HepG2 (cell line): ENCODE measurements around the gene NAPB.

Source experiments
- ATF7-NPFF ChIP-seq: sonication (generic); formaldehyde crosslinking; IDR thresholded peaks from 2 replicates; pipeline ENCODE4 v1.8.1; 2023; ENCODE audit warnings: mild to moderate bottlenecking, low read depth, missing genetic modification reagents, moderate library complexity
- KLF16 ChIP-seq, 2 experiments: sonication (generic) in 1 of 2; formaldehyde crosslinking in 1 of 2; IDR thresholded peaks; 2 replicates each; pipeline versions ENCODE4 v1.6.1 to v1.8.0; 2016 to 2023; ENCODE audit warnings: missing genetic modification reagents in 2 of 2, missing compliant biosample characterization in 1 of 2
- RAD21 ChIP-seq: fragments of 450-650 bp; formaldehyde crosslinking; IDR thresholded peaks from 2 replicates; pipeline ENCODE4 v1.5.0; 2020; ENCODE audit warnings: mild to moderate bottlenecking
- RNF2 ChIP-seq: fragments of 450-650 bp; conservative IDR thresholded peaks from 2 replicates; pipeline ENCODE4 v1.6.1; 2016; ENCODE audit warnings: low read depth
- SP2 ChIP-seq: sonication (generic); formaldehyde crosslinking; IDR thresholded peaks from 2 replicates; pipeline ENCODE4 v1.5.1; 2020; ENCODE audit warnings: mild to moderate bottlenecking, missing genetic modification reagents
- TAF1 ChIP-seq: sonication (generic); formaldehyde crosslinking; IDR thresholded peaks from 2 replicates; pipeline ENCODE4 v1.4.0; 2020; ENCODE audit warnings: missing genetic modification reagents
- WIZ ChIP-seq: sonication (generic); formaldehyde crosslinking; IDR thresholded peaks from 2 replicates; pipeline ENCODE4 v1.5.1; 2020; ENCODE audit warnings: mild to moderate bottlenecking, missing genetic modification reagents
- YEATS2 ChIP-seq: sonication (generic); formaldehyde crosslinking; IDR thresholded peaks from 2 replicates; pipeline ENCODE4 v1.4.0; 2020; ENCODE audit warnings: missing genetic modification reagents, borderline replicate concordance
- ZNF33A ChIP-seq: sonication (generic); formaldehyde crosslinking; IDR thresholded peaks from 2 replicates; pipeline ENCODE4 v1.5.1; 2020; ENCODE audit warnings: missing genetic modification reagents, mild to moderate bottlenecking, moderate library complexity, borderline replicate concordance
- ZNF674 ChIP-seq: sonication (generic); formaldehyde crosslinking; IDR thresholded peaks from 2 replicates; pipeline ENCODE4 v1.5.0; 2020; ENCODE audit warnings: low read depth, mild to moderate bottlenecking, missing genetic modification reagents
- ZNF777 ChIP-seq: sonication (generic); formaldehyde crosslinking; IDR thresholded peaks from 2 replicates; pipeline ENCODE4 v1.4.0; 2020; ENCODE audit warnings: missing genetic modification reagents
- TF ChIP-seq, protein P1 (sequence below): sonication (generic); formaldehyde crosslinking; IDR thresholded peaks from 2 replicates; pipeline ENCODE4 v1.4.0; 2020; ENCODE audit warnings: missing genetic modification reagents, borderline replicate concordance
- TF ChIP-seq, protein P2 (sequence below): sonication (generic); formaldehyde crosslinking; IDR thresholded peaks from 2 replicates; pipeline ENCODE4 v1.8.1; 2023; ENCODE audit warnings: missing genetic modification reagents, inconsistent platforms, borderline replicate concordance

DNA sequence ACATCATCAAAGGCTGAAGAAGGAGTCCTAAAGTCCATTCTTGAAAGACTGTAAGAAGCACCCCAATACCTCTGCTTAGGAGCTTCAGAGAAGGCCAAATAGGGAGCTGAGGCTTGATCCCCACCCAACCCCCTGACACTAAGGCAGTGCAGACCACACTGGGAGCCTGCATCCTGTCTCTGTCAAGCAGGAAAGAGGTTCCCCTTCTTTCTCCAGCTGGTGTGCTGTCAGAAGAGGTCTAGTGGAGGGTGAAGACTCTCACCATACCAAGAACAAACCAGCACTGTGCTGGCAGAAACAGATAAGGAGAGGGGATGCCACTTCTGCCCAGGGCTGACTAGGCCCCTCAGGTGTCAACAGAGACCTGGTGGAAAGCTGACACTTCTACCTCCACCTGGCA lies 39.4 kb downstream of the NAPB start:
- TF ChIP-seq, protein P1, sequence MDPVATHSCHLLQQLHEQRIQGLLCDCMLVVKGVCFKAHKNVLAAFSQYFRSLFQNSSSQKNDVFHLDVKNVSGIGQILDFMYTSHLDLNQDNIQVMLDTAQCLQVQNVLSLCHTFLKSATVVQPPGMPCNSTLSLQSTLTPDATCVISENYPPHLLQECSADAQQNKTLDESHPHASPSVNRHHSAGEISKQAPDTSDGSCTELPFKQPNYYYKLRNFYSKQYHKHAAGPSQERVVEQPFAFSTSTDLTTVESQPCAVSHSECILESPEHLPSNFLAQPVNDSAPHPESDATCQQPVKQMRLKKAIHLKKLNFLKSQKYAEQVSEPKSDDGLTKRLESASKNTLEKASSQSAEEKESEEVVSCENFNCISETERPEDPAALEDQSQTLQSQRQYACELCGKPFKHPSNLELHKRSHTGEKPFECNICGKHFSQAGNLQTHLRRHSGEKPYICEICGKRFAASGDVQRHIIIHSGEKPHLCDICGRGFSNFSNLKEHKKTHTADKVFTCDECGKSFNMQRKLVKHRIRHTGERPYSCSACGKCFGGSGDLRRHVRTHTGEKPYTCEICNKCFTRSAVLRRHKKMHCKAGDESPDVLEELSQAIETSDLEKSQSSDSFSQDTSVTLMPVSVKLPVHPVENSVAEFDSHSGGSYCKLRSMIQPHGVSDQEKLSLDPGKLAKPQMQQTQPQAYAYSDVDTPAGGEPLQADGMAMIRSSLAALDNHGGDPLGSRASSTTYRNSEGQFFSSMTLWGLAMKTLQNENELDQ (CRISPR knock-in tag) = no peak
- TF ChIP-seq ZNF777 (CRISPR knock-in tag) (no peak), ATF7-NPFF (CRISPR knock-in tag) (no peak), RNF2 (no peak), YEATS2 (no peak), WIZ (CRISPR knock-in tag) (no peak), TAF1 (no peak), KLF16 (CRISPR knock-in tag; IDR thresholded peaks at IDR 0.05) (no peak), SP2 (CRISPR knock-in tag) (no peak), RAD21 (no peak), ZNF674 (no peak), ZNF33A (no peak)
- TF ChIP-seq, protein P2, sequence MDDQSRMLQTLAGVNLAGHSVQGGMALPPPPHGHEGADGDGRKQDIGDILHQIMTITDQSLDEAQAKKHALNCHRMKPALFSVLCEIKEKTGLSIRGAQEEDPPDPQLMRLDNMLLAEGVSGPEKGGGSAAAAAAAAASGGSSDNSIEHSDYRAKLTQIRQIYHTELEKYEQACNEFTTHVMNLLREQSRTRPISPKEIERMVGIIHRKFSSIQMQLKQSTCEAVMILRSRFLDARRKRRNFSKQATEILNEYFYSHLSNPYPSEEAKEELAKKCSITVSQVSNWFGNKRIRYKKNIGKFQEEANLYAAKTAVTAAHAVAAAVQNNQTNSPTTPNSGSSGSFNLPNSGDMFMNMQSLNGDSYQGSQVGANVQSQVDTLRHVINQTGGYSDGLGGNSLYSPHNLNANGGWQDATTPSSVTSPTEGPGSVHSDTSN = no peak
